Activated naive CD4-positive, alpha-beta T cell treated with anti-CD3 and anti-CD28 coated beads, Interleukin-2, amount 50 U/mL, for 72 hours (primary cell): ENCODE data around the gene HPSE2. TPM values are rescaled to one million over a fixed set of nuclear protein-coding genes. Genes with fewer than 3 reads are reported as not detected.
"Not testable (repeated sequence)": the region's sequence is repeated elsewhere in the genome, so short reads cannot be mapped to it uniquely, and the experiment has no call there.

Source experiments
- ATAC-seq, 2 donors: fragments of 150-1000 bp; cut with Tn5 transposase; 2 replicates each; pipeline ENCODE4 v1.10.0; 2021; ENCODE audit warnings: mild to moderate bottlenecking in 2 of 2, moderate library complexity in 2 of 2
- DNase-seq, 2 donors: peaks; one replicate each; pipeline ENCODE4 v3.0.0; 2021 to 2022; ENCODE audit warnings: low spot score in 2 of 2
- H3K27ac Mint-ChIP-seq, 2 donors: one replicate each; pipeline ENCODE4 v1.8.0; 2022; ENCODE audit warnings: mild to moderate bottlenecking in 2 of 2, mixed read lengths in 2 of 2
- H3K36me3 Mint-ChIP-seq, 2 donors: one replicate each; pipeline ENCODE4 v1.8.0; 2022; ENCODE audit warnings: mixed read lengths in 2 of 2
- H3K9me3 Mint-ChIP-seq, 2 donors: one replicate each; pipeline ENCODE4 v1.8.0; 2022; ENCODE audit warnings: mixed read lengths in 2 of 2
- total RNA-seq, 2 donors: library from RNA; stranded (reverse); gene quantifications; one replicate each; pipeline ENCODE4 v1.2.3, GENCODE V29; 2022

Gene HPSE2
- total RNA-seq, 2 donors from 2014 or later: not detected

- H3K27ac Mint-ChIP-seq: no peak overlapping the region
- no peaks in the 10 kb centered on the region for H3K9me3 Mint-ChIP-seq
- no peak for DNase-seq
These were observed 715.8 kb downstream of the HPSE2 start for GRCh38 chr10:98519841-98520240.

DNA sequence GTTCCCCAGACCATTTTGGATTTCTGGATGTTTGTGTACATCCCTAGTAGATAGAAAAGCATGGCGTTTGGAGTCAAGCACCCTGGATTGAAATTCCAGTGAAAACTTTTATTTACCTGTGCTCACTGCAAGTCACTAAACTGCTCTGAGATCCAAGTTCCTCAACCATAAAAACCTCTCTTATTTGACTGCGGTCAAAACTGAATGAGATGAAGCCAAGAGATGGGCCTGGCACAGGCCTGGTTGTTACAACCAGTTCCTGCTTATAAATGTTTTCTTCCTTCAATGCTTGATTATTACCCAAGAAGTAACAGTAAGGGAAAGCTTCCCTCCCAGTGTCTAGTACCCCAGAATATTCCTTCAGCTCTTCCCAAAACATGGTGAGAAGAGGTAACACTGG, 718.0 kb downstream of the HPSE2 start:
- H3K36me3 Mint-ChIP-seq: no peaks in the 10 kb centered on the region
- no peak for ATAC-seq
- no peak for DNase-seq
- H3K9me3 Mint-ChIP-seq: no peaks in the 10 kb centered on the region
- H3K27ac Mint-ChIP-seq: no peak overlapping the region

More at GRCh38 chr10:98519841-98520240, 715.8 kb downstream of the HPSE2 start:
- no peaks in the 10 kb centered on the region for H3K36me3 Mint-ChIP-seq
- ATAC-seq: no peak

DNA sequence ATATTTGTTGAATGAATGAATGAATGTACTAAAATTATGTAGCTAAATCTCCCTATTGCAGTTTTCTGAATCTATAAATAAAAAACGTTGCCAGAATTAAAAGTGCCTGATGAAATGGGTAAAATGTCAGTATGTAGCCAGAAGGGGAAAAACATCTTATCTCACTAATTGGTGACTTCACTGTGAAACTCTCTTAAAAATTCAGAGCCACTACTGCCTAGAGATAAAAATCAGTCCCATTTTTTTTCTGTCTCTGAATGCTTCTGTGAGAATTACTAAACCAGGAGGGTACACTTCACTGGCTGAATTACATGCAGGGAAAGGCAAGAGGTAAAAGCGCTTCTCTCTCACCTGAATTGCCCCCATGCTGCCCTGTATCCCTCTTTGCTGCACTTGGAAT, 719.3 kb downstream of the HPSE2 start:
- no peak for ATAC-seq

GRCh38 chr10:98513704-98514103, 721.9 kb downstream of the HPSE2 start:
- no peak for DNase-seq
- H3K36me3 Mint-ChIP-seq: no peaks in the 10 kb centered on the region
- no peak overlapping the region for H3K27ac Mint-ChIP-seq
- H3K9me3 Mint-ChIP-seq: no peaks in the 10 kb centered on the region
- no peak for ATAC-seq

More for the DNA sequence above, 719.3 kb downstream of the HPSE2 start:
- H3K36me3 Mint-ChIP-seq: no peaks in the 10 kb centered on the region
- H3K27ac Mint-ChIP-seq: no peak overlapping the region
- H3K9me3 Mint-ChIP-seq: no peaks in the 10 kb centered on the region
- DNase-seq: no peak

DNA sequence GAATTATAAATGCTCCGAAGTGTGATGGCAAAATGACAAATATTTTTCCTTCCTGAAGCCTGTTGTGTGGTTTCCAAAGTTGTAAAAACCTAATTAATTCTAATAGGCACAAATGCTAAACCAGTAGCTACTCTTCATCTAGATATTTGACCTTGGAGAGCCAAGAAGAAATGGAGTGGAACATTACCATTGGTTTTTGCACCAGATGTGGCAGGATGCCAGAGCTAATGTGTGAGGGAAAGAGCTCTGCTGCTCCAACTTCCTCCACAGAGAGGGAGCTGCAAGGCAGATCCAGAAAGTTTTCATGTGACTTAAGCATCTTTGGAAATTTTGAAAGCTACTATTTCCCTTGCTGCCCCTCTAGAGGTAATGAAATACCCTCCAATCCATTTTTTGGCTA, 723.8 kb downstream of the HPSE2 start:
- Mint-ChIP-seq H3K9me3 (no peaks in the 10 kb centered on the region), H3K36me3 (no peaks in the 10 kb centered on the region)
- ATAC-seq: no peak

GRCh38 chr10:98510412-98510995, 725.1 kb downstream of the HPSE2 start:
- DNase-seq (no peak), ATAC-seq (no peak)
- H3K27ac Mint-ChIP-seq: no peak overlapping the region
- H3K36me3 Mint-ChIP-seq: no peaks in the 10 kb centered on the region
- no peaks in the 10 kb centered on the region for H3K9me3 Mint-ChIP-seq

More for the DNA sequence above, 723.8 kb downstream of the HPSE2 start:
- DNase-seq: no peak
- H3K27ac Mint-ChIP-seq: no peak overlapping the region

DNA sequence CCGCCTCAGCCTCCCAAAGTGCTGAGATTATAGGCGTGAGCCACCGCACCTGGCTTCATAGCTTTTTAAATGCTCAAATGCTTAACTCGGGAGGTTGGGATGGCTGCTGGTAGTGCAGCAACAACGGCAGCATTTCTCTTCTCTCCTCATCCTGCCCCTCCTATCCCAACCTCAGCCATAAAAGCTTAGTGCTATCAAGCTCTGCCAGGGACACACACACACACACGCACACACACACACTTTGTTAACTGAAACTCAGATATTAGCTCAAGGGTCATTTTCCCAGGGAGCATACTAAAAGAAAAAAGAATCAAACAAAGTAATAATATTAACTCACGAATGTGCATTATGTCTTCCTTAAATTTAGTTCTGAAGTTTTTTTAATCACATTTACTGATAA, 725.9 kb downstream of the HPSE2 start:
- ATAC-seq (no peak), DNase-seq (no peak)
- no peak overlapping the region for H3K27ac Mint-ChIP-seq
- H3K9me3 Mint-ChIP-seq: no peaks in the 10 kb centered on the region
- H3K36me3 Mint-ChIP-seq: no peaks in the 10 kb centered on the region

DNA sequence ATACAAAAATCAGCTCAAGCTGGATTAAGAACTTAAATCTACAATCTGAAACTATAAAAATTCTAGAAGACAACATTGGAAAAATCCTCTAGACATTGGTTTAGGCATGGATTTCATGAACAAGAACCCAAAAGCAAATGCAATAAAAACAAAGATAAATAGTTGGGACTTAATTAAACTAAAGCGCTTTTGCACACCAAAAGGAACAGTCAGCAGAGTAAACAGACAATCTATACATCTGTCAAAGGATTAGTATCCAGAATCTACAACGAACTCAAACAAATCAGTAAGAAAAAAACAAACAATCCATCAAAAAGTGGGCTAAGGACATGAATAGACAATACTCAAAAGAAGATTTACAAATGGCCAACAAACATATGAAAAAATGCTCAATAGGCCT, 733.1 kb downstream of the HPSE2 start:
- H3K9me3 Mint-ChIP-seq, H3K36me3 Mint-ChIP-seq, ATAC-seq, DNase-seq, H3K27ac Mint-ChIP-seq: not testable (repeated sequence)

DNA sequence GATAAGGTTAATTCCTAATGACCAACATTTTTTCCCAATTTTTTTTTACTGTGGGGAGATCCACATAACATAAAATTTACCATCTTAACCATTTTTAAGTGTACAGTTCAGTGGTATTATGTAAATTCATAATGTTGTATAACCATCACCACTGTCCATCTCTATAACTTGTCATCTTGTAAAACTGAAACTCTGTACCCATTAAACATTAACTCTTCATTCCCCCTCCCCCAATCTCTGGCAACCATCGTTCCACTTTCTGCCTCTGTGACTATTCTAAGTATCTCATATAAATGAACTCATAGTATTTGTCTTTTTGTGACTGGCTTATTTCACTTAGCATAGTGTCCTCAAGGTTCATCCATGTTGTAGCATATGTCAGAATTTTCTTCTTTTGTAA, 742.9 kb downstream of the HPSE2 start:
- Mint-ChIP-seq H3K36me3 (peaks cover 10 to 11% of the 10 kb centered on the region in 2 donors), H3K9me3 (peaks cover 10 to 11% of the 10 kb centered on the region in 2 donors), H3K27ac (no peak overlapping the region)
- DNase-seq (no peak), ATAC-seq (no peak)

DNA sequence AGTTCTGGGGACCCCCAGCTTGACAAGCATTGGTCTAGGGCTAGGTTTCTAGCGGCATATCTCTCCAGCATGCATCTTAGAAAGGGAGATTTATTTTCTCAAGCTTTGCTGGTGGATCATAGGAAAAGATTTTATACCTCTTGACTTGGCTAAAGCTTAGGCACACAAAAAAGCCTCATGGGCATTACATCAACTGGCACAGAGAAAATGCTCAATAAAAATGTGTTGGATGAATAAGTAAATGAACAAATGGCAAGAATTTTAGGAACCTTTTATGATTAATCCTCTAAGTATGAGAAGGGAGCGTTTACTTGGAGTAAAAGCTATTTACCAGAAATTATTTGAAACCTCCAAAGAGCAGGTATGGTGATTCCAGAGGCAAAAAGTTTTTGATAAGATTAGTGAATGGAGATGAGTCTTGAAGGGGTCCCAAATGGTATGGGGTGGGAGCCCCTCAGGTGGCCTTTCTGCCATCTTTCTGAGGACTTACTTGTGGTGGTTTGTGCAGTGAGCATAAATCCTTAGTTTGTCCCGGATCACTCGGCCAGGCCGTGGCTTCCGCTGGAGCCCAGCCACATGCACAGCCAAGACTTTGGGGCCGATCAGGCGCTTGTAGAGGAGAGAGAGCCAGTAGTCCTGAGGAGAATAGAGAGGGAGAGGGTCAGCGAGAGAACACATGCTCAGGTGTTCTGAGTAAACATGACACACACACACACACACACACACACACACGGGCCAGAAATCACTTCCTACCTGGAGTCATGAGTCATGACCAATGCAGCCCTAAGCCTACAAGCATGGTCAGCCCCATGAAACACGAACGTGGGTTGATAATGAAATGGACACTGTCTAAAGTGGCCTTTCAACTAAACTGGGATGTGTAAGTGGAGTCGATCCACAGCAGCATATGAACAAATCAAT, 745.8 kb downstream of the HPSE2 start:
- Mint-ChIP-seq H3K36me3 (no peaks in the 10 kb centered on the region), H3K27ac (no peak overlapping the region), H3K9me3 (no peaks in the 10 kb centered on the region)
- ATAC-seq (no peak), DNase-seq (no peak)

GRCh38 chr10:98488669-98489430, 746.8 kb downstream of the HPSE2 start:
- ATAC-seq (no peak), DNase-seq (no peak)
- Mint-ChIP-seq H3K36me3 (no peaks in the 10 kb centered on the region), H3K9me3 (no peaks in the 10 kb centered on the region), H3K27ac (no peak overlapping the region)

DNA sequence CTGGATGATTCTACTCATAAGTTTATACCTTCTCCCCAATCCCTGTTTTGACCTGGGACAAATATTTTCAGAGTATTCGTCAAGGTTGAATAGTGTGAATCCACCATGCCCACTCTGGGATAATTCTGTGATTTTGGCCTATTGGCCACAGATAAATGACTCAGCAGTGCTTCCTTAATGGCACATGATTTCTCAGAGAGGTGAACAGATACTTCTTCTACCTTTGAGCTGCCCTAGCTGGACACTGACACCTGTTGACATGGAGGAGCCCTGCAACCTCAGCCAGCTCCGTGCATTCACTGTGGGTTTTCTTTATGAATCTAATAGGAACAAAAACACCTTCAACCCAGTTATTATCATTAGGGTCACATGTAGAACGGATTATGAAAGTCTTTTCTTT, 748.0 kb downstream of the HPSE2 start:
- DNase-seq (no peak), ATAC-seq (no peak)
- Mint-ChIP-seq H3K27ac (no peak overlapping the region), H3K36me3 (no peaks in the 10 kb centered on the region), H3K9me3 (no peaks in the 10 kb centered on the region)

DNA sequence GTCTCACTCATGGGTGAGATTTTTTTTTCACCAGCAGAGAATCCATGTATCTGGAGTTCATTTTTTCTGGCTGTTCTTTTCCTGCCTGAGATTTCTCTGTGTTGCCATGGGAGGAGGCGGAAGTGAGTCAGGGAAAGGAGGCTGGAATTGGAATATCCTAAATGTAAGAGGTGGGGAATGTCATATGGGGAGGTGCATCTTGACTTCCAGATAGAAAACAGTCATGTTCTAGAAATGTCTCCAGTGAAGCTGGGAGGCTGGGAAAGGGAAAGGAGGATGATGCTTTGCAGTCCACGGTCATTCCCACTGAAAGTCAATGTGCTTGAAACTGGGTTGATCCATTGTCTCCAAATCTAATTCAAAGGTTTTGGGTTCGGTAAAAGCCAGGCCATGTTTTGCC, 749.2 kb downstream of the HPSE2 start:
- DNase-seq: no peak
- no peak for ATAC-seq
- Mint-ChIP-seq H3K9me3 (no peaks in the 10 kb centered on the region), H3K27ac (no peak overlapping the region), H3K36me3 (no peaks in the 10 kb centered on the region)

DNA sequence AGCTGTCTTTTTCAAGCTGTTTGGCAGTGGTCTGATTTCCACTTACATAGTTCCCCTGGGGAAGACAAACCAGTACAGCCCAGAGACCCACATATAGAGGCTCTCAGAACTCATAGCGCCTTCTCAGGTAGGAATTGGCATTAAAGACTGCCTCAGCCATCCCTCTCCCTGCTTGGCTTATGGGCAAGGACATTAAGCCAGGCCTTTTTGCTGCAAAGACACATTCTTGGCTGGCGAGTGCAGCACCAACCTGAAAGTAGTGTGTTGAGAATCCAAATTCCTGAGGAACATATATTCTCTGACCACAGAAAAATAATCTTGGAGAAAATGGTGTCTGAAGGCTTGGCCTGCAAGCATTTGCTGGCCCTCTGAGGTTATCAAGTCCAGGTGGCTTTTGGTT, 749.7 kb downstream of the HPSE2 start:
- no peak overlapping the region for H3K27ac Mint-ChIP-seq

GRCh38 chr10:98483658-98484057, 752.0 kb downstream of the HPSE2 start:
- ATAC-seq (no peak), DNase-seq (no peak)
- Mint-ChIP-seq H3K27ac (no peak overlapping the region), H3K9me3 (no peaks in the 10 kb centered on the region), H3K36me3 (no peaks in the 10 kb centered on the region)

More for the DNA sequence above, 749.7 kb downstream of the HPSE2 start:
- no peak for ATAC-seq
- no peaks in the 10 kb centered on the region for H3K9me3 Mint-ChIP-seq
- no peak for DNase-seq
- no peaks in the 10 kb centered on the region for H3K36me3 Mint-ChIP-seq

DNA sequence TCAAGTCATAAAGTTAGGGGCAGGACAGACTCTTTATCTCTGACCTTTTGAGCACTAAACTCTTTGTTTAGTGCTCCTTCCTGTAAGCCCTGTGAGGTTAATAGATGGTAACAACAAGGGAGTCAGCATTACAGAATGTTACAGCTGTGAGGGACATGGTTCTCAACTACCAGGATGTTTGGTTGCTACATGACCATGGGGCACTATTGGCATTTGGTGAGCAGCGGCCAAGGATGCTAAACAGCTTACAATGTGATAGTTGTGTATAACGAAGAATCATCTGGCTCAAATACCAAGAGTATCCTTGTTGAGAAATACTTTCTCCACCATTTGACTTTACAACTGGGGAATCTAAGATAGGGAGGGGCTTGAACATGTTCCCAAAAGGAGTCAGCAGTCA, 753.6 kb downstream of the HPSE2 start:
- H3K36me3 Mint-ChIP-seq: no peaks in the 10 kb centered on the region
- no peak overlapping the region for H3K27ac Mint-ChIP-seq
- DNase-seq: no peak
- no peak for ATAC-seq
- no peaks in the 10 kb centered on the region for H3K9me3 Mint-ChIP-seq

DNA sequence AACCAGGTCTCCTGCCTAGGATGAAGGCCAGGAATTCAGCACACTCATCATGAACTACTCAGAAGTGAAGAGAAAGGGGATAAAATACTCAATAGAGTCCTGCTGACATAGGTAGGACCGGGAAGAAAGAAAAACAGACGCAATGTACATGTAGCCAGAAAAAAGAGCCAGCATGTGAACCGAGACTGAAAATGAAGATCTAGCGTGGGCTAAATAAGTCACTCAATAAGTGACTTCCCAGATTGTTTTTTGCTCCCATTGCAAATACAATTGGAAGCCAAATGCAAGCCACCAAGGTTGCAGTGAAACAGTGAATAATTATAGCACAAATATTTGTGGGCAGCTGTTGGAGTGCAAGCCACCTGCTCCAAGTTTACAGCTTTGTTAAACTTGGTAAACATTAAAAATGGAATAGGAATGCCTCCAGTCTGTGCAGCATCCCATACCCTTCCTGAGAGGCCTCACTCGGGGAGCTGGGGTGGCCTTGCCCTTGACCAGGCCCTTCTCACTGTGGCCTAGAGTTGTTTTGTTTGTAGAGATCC, 754.2 kb downstream of the HPSE2 start:
- no peaks in the 10 kb centered on the region for H3K9me3 Mint-ChIP-seq
- ATAC-seq (no peak), DNase-seq (no peak)
- no peak overlapping the region for H3K27ac Mint-ChIP-seq
- H3K36me3 Mint-ChIP-seq: no peaks in the 10 kb centered on the region
